ENCODE results near the gene SEPTIN1. TPM values are rescaled to one million over a fixed set of nuclear protein-coding genes. Genes with fewer than 3 reads are reported as not detected.

The SEPTIN1 gene
- total RNA-seq, 2 experiments from 2014 or later: 133 to 181 TPM

DNA sequence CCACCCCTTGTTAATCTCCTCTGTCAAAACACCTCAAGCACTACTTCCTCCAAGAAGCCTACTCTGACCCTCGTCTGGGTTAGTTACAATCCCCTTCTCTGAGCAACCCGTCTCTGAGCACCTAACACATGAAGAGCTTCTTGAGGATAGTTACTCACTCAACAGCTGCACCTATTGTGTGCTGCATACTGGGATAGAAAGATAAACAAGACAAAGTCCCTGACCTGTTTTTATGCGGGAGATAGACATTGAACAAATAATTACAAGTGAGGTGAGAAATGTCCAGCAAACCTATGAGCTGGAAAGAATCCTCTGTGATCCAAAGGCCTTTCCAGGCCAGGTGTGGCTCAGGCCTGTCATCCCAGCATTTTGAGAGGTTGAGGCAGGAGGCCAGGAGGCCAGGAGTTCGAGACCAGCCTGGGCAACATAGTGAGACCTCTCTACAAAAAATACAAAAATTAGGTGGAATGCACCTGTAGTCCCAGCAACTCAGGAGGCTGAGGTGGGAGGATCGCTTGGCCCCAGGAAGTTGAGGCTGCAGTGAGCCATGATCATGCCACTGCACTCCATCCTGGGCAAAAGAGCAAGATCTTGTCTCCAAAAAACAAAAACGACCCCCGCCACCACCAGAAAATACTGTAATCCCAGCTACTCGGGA lies 19.5 kb upstream of the SEPTIN1 start:
- H4K20me1 ChIP-seq (ENCODE audit: insufficient read depth, low read length): 0 out of 2 replicates have a peak, but pooled peaks cover 4% of the 10 kb centered on the region
- H3K4me1 ChIP-seq (ENCODE audit: insufficient read depth, low read length, poor library complexity, severe bottlenecking): peaks cover 7% of the 10 kb centered on the region
- BruUV-seq (replicated peaks): no TSS peak
- no peaks in the 10 kb centered on the region for H3K9me2 ChIP-seq (ENCODE audit: insufficient read depth, low read length)
- H3K4me2 ChIP-seq (ENCODE audit: low read length): no peak overlapping the region
- DNase-seq (ENCODE audit: low spot score): no peak
- no peak overlapping the region for H3K4me3 ChIP-seq (ENCODE audit: low read depth, low read length, poor library complexity, severe bottlenecking)
- POLR2A ChIA-PET: interaction anchor here (1.6 kb wide), 1 partner anchor 19 kb away, joined by 3 read pairs; no protein-coding TSS in a partner anchor
- TF ChIP-seq, protein P1, sequence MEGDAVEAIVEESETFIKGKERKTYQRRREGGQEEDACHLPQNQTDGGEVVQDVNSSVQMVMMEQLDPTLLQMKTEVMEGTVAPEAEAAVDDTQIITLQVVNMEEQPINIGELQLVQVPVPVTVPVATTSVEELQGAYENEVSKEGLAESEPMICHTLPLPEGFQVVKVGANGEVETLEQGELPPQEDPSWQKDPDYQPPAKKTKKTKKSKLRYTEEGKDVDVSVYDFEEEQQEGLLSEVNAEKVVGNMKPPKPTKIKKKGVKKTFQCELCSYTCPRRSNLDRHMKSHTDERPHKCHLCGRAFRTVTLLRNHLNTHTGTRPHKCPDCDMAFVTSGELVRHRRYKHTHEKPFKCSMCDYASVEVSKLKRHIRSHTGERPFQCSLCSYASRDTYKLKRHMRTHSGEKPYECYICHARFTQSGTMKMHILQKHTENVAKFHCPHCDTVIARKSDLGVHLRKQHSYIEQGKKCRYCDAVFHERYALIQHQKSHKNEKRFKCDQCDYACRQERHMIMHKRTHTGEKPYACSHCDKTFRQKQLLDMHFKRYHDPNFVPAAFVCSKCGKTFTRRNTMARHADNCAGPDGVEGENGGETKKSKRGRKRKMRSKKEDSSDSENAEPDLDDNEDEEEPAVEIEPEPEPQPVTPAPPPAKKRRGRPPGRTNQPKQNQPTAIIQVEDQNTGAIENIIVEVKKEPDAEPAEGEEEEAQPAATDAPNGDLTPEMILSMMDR (conservative IDR thresholded peaks at IDR 0.05; ENCODE audit: low read length): no peak
- TF ChIP-seq EZH2phosphoT487 (IDR thresholded peaks at IDR 0.05; ENCODE audit: borderline replicate concordance, low read depth, low read length): no peak
- H3K9me3 ChIP-seq (ENCODE audit: low read length): no peaks in the 10 kb centered on the region
- CTCF ChIA-PET (ENCODE audit: unreplicated experiment): no interaction called here
- peaks cover 29% of the 10 kb centered on the region for H3K36me3 ChIP-seq (ENCODE audit: insufficient read depth, low read length)
- no peak overlapping the region for H3K27ac ChIP-seq (ENCODE audit: low read depth, low read length, poor library complexity, severe bottlenecking)
- peaks cover 4% of the 10 kb centered on the region for H3K79me2 ChIP-seq (ENCODE audit: insufficient read depth, low read depth, low read length)
- intact Hi-C loops (cut with micrococcal nuclease; ENCODE audit: unreplicated experiment): loop anchor here (10.0 kb wide), 1 partner anchor 307 kb away; the partner anchor contains the start of genes TBX6 and YPEL3
- H2AFZ ChIP-seq (ENCODE audit: low read length): no peak overlapping the region

DNA sequence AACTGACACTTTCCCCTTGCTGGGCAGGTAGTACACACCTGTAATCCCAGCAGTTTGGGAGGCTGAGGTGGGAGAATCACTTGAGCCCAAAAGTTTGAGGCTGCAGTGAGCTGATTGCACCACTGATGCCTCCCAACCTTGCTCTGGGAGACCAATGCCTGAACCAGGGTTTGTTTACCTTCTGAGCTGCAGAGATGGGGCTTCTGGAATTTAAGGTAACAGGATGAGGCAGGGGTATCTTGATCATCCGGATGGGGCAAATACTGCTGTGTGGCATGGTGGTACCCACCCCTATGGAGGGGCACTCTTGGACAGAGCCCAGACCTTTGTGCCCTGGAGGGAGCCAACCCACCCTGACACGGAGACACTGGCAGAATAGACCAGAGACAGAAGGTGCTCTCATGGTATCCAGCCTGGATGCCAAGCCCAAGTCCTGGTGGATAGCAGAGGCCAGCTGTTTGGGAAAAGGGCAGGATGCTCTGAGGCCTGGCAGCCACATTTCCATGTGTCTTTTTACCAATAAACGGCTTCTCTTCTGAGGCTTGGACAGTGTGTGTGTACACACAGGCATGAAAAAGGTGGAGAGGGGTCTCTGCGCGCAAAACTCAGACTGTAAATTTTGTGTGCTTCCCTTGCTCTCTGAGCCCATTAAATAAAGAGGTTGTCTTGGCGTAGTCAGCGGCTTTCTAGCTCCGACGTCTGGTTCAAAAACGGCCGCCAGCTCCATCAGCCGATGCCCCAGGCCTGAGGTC lies 17.2 kb upstream of the SEPTIN1 start:
- H3K4me1 ChIP-seq (ENCODE audit: insufficient read depth, low read length, poor library complexity, severe bottlenecking): peaks cover 12% of the 10 kb centered on the region
- POLR2A ChIA-PET: interaction anchor here (1.2 kb wide), 2 partner anchors 8 to 17 kb away, joined by 3 to 5 read pairs; partner anchors contain the start of gene SEPTIN1

DNA sequence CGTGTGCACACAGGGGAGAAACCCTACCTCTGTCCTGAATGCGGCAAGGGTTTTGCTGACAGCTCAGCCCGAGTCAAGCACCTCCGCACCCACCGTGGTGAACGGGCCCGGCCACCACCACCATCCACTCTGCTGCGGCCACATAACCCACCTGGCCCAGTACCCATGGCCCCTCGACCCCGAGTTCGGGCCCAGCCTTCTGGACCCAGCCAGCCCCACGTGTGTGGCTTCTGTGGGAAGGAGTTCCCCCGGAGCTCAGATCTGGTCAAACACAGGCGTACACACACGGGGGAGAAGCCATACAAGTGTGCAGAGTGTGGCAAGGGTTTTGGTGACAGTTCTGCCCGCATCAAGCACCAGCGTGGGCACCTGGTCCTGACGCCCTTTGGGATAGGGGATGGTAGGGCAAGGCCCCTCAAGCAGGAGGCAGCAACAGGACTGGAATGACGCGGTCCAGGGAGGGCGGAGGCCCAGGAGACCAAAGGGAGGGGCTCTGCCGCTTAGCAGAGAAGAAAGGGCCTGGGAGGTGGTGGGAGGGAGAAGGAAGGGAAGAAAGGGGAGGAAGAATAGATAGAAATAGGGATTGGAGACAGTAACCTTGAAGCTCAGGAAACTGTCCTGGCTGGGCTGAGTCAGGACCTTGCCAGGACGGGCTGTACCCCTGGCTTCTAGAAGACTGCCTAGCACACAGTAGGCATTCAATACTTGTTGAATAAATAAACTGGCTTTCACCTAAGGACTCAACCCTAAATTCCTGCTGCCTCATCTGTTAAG lies 16.5 kb upstream of the SEPTIN1 start:
- Histone ChIP-seq H3K9me2 (ENCODE audit: insufficient read depth, low read length) (no peaks in the 10 kb centered on the region), H3K4me2 (ENCODE audit: low read length) (no peak overlapping the region), H3K4me3 (ENCODE audit: low read depth, low read length, poor library complexity, severe bottlenecking) (no peak overlapping the region), H4K20me1 (ENCODE audit: insufficient read depth, low read length) (0 out of 2 replicates have a peak, but pooled peaks cover 5% of the 10 kb centered on the region), H3K4me1 (ENCODE audit: insufficient read depth, low read length, poor library complexity, severe bottlenecking) (peaks cover 20% of the 10 kb centered on the region), H3K27ac (ENCODE audit: low read depth, low read length, poor library complexity, severe bottlenecking) (no peak overlapping the region), H3K36me3 (ENCODE audit: insufficient read depth, low read length) (peaks cover 30% of the 10 kb centered on the region), H3K79me2 (ENCODE audit: insufficient read depth, low read depth, low read length) (peaks cover 17% of the 10 kb centered on the region), H2AFZ (ENCODE audit: low read length) (no peak overlapping the region), H3K9me3 (ENCODE audit: low read length) (no peaks in the 10 kb centered on the region)
- DNase-seq (ENCODE audit: low spot score): no peak
- TF ChIP-seq, protein P1 (conservative IDR thresholded peaks at IDR 0.05; ENCODE audit: low read length): no peak
- no peak for TF ChIP-seq EZH2phosphoT487 (IDR thresholded peaks at IDR 0.05; ENCODE audit: borderline replicate concordance, low read depth, low read length)
- no TSS peak for BruUV-seq (replicated peaks)
- CTCF ChIA-PET (ENCODE audit: unreplicated experiment): no interaction called here
- POLR2A ChIA-PET: interaction anchor here (0.7 to 1.2 kb wide), 3 partner anchors 7 to 46 kb away, joined by 3 to 5 read pairs (median 3); partner anchors contain the start of gene SEPTIN1
- intact Hi-C loops (cut with micrococcal nuclease; ENCODE audit: unreplicated experiment): no loop called here

More for the DNA sequence above, 17.2 kb upstream of the SEPTIN1 start:
- Histone ChIP-seq H4K20me1 (ENCODE audit: insufficient read depth, low read length) (0 out of 2 replicates have a peak, but pooled peaks cover 5% of the 10 kb centered on the region), H3K9me2 (ENCODE audit: insufficient read depth, low read length) (no peaks in the 10 kb centered on the region), H3K4me2 (ENCODE audit: low read length) (peak overlapping the region; percentile 60), H3K9me3 (ENCODE audit: low read length) (no peaks in the 10 kb centered on the region), H3K27ac (ENCODE audit: low read depth, low read length, poor library complexity, severe bottlenecking) (no peak overlapping the region), H3K4me3 (ENCODE audit: low read depth, low read length, poor library complexity, severe bottlenecking) (peak overlapping the region; percentile 63), H2AFZ (ENCODE audit: low read length) (no peak overlapping the region; the same call in 1 of the 2 replicates), H3K79me2 (ENCODE audit: insufficient read depth, low read depth, low read length) (peaks cover 17% of the 10 kb centered on the region), H3K36me3 (ENCODE audit: insufficient read depth, low read length) (peaks cover 30% of the 10 kb centered on the region)
- intact Hi-C loops (cut with micrococcal nuclease; ENCODE audit: unreplicated experiment): loop anchor here (10.0 kb wide), 1 partner anchor 305 kb away; the partner anchor contains the start of genes TBX6 and YPEL3
- CTCF ChIA-PET (ENCODE audit: unreplicated experiment): interaction anchor here (0.7 kb wide), 1 partner anchor 438 kb away, joined by 3 read pairs; the partner anchor contains the start of gene TMEM219
- no peak for DNase-seq (ENCODE audit: low spot score)
- no TSS peak for BruUV-seq (replicated peaks)
- no peak for TF ChIP-seq EZH2phosphoT487 (IDR thresholded peaks at IDR 0.05; ENCODE audit: borderline replicate concordance, low read depth, low read length)

Data from OCI-LY7 (cell line).